ENCODE measurements around the gene ZNF142. TPM values are rescaled to one million over a fixed set of nuclear protein-coding genes. Genes with fewer than 3 reads are reported as not detected.

Gene ZNF142
- total and polyA plus RNA-seq, 2 of the 4 experiments (the other 2 are of a cell fraction): 4.3 to 9.7 TPM

- Histone ChIP-seq H3K36me3 (ENCODE audit: control insufficient read depth, insufficient read depth, low read length) (peaks cover 72% of the 10 kb centered on the region), H4K20me1 (ENCODE audit: insufficient read depth, low read length) (peaks cover 3% of the 10 kb centered on the region), H2BK15ac (ENCODE audit: low read depth, low read length) (no peak overlapping the region), H4K8ac (ENCODE audit: low read depth in 2 of 2, low read length in 2 of 2) (no peak overlapping the region), H3K14ac (replicated peaks; ENCODE audit: low read depth, low read length) (no peak overlapping the region), H2AFZ (replicated peaks; ENCODE audit: low read length, poor library complexity) (no peak overlapping the region), H2AK9ac (replicated peaks; ENCODE audit: low read depth, low read length, poor library complexity) (no peak overlapping the region), H2BK20ac (ENCODE audit: low read depth, low read length) (no peak overlapping the region), H3K79me1 (ENCODE audit: low read depth in 1 of 2, low read length in 2 of 2) (peaks cover 8 to 16% of the 10 kb centered on the region in 2 experiments; a peak in 3 of 4 replicates), H4K91ac (ENCODE audit: insufficient read depth, low read depth, low read length) (no peak overlapping the region), H3K56ac (ENCODE audit: extremely low read depth, insufficient read depth, low read length) (no peak overlapping the region), H3K9me1 (ENCODE audit: insufficient read depth, low read length) (no peaks in the 10 kb centered on the region), H3K23ac (ENCODE audit: low read depth, low read length) (no peak overlapping the region), H3K27ac (ENCODE audit: insufficient read depth, low read length) (no peak overlapping the region), H3K4ac (ENCODE audit: low read depth, low read length) (no peak overlapping the region), H3K4me3 (ENCODE audit: insufficient read depth, low read depth, low read length) (no peak overlapping the region), H3K18ac (ENCODE audit: low read depth, low read length) (no peak overlapping the region), H2BK5ac (ENCODE audit: low read depth, low read length, poor library complexity, severe bottlenecking) (peak overlapping the region; percentile 7), H3K27me3 (ENCODE audit: control insufficient read depth, insufficient read depth, low read length) (no peaks in the 10 kb centered on the region), H4K5ac (ENCODE audit: low read depth, low read length) (no peak overlapping the region), H2AK5ac (ENCODE audit: low read depth, low read length) (no peak overlapping the region), H3K9ac (ENCODE audit: low read depth, low read length) (no peak overlapping the region), H3K4me1 (ENCODE audit: control insufficient read depth, insufficient read depth, low read length) (no peaks in the 10 kb centered on the region), H2BK120ac (ENCODE audit: low read depth, low read length) (no peak overlapping the region), H3K9me3 (ENCODE audit: control insufficient read depth, insufficient read depth, low read length) (no peaks in the 10 kb centered on the region), H3K4me2 (ENCODE audit: low read depth, low read length) (no peak overlapping the region)
- ATAC-seq (ENCODE audit: low read depth): no peak
- WGBS, 2 experiments (ENCODE audit: extremely low coverage in 2 of 2, insufficient read length in 1 of 2): no CpG with 5 or more reads among the region's 1 CpG
- in situ Hi-C loops (cut with MboI; ENCODE audit: low sequenced_read_pairs) (no loop called here), dilution Hi-C loops (cut with HindIII; ENCODE audit: low sequenced_read_pairs, unreplicated experiment) (no loop called here), intact Hi-C loops (cut with micrococcal nuclease) (loop anchor here (5.0 to 10.0 kb wide), 2 partner anchors 170 to 353 kb away; partner anchors contain the start of gene TMBIM1)
- peak; percentile 68; the same call in 1 of the 2 replicates for TF ChIP-seq NFE2L2 (IDR thresholded peaks at IDR 0.05; ENCODE audit: low read depth, low read length)
- TF ChIP-seq MAZ (IDR thresholded peaks at IDR 0.05; ENCODE audit: borderline replicate concordance, low read depth, low read length): no peak
- CTCF ChIA-PET: no interaction called here
- BruUV-seq (replicated peaks): no TSS peak
- DNase-seq: peak; percentile 62
- POLR2A ChIA-PET (ENCODE audit: unreplicated experiment): no interaction called here
Observed at GRCh38 chr2:218645126-218645525, 14.3 kb downstream of the ZNF142 start.
